Measurements from ENCODE around the gene CCDC97.

The CCDC97 gene

GRCh38 chr19:41295499-41295898 is 14.5 kb upstream of the CCDC97 start:
- Histone ChIP-seq H3K27me3 (no peaks in the 10 kb centered on the region), H3K36me3 (peaks cover 97% of the 10 kb centered on the region), H3K4me1 (ENCODE audit: control insufficient read depth in 1 of 2, insufficient read depth in 1 of 2, low read depth in 1 of 2, low read length in 1 of 2) (peaks cover 0 to 3% of the 10 kb centered on the region in 2 experiments), H3K4me3 (ENCODE audit: low read depth in 1 of 2, low read length in 1 of 2) (no peak overlapping the region), H3K9me3 (no peaks in the 10 kb centered on the region), H3K27ac (no peak overlapping the region)
- no peak for TF ChIP-seq CTCF (IDR thresholded peaks at IDR 0.05)

GRCh38 chr19:41296433-41296871 is 13.5 kb upstream of the CCDC97 start:
- no peaks in the 10 kb centered on the region for H3K27me3 ChIP-seq
- no peaks in the 10 kb centered on the region for H3K9me3 ChIP-seq
- peaks cover 0 to 3% of the 10 kb centered on the region in 2 experiments for H3K4me1 ChIP-seq (ENCODE audit: control insufficient read depth in 1 of 2, insufficient read depth in 1 of 2, low read depth in 1 of 2, low read length in 1 of 2)
- peaks cover 96% of the 10 kb centered on the region for H3K36me3 ChIP-seq
- no peak for TF ChIP-seq CTCF (IDR thresholded peaks at IDR 0.05)
- H3K4me3 ChIP-seq (ENCODE audit: low read depth in 1 of 2, low read length in 1 of 2): no peak overlapping the region
- peak overlapping the region; percentile 44 for H3K27ac ChIP-seq

- Histone ChIP-seq H3K9me3 (no peaks in the 10 kb centered on the region), H3K4me1 (ENCODE audit: control insufficient read depth in 1 of 2, insufficient read depth in 1 of 2, low read depth in 1 of 2, low read length in 1 of 2) (peaks cover 6 to 10% of the 10 kb centered on the region in 2 experiments), H3K36me3 (peaks cover 91% of the 10 kb centered on the region), H3K4me3 (ENCODE audit: low read depth in 1 of 2, low read length in 1 of 2) (no peak overlapping the region), H3K27me3 (no peaks in the 10 kb centered on the region), H3K27ac (peak overlapping the region; percentile 44)
- TF ChIP-seq CTCF (IDR thresholded peaks at IDR 0.05): no peak
Measured at GRCh38 chr19:41297628-41298347, 12.2 kb upstream of the CCDC97 start.

GRCh38 chr19:41298348-41298964 is 11.5 kb upstream of the CCDC97 start:
- H3K9me3 ChIP-seq: no peaks in the 10 kb centered on the region
- TF ChIP-seq CTCF (IDR thresholded peaks at IDR 0.05): no peak
- H3K27ac ChIP-seq: peak overlapping the region; percentile 44
- H3K27me3 ChIP-seq: no peaks in the 10 kb centered on the region
- H3K4me3 ChIP-seq (ENCODE audit: low read depth in 1 of 2, low read length in 1 of 2): no peak overlapping the region
- H3K36me3 ChIP-seq: peaks cover 90% of the 10 kb centered on the region
- peaks cover 10 to 13% of the 10 kb centered on the region in 2 experiments for H3K4me1 ChIP-seq (ENCODE audit: control insufficient read depth in 1 of 2, insufficient read depth in 1 of 2, low read depth in 1 of 2, low read length in 1 of 2)

GRCh38 chr19:41299046-41299754 is 10.8 kb upstream of the CCDC97 start:
- Histone ChIP-seq H3K4me3 (ENCODE audit: low read depth in 1 of 2, low read length in 1 of 2) (no peak overlapping the region), H3K4me1 (ENCODE audit: control insufficient read depth in 1 of 2, insufficient read depth in 1 of 2, low read depth in 1 of 2, low read length in 1 of 2) (peaks cover 10 to 13% of the 10 kb centered on the region in 2 experiments)

More at GRCh38 chr19:41299046-41299754, 10.8 kb upstream of the CCDC97 start:
- H3K36me3 ChIP-seq: peaks cover 90% of the 10 kb centered on the region
- H3K27ac ChIP-seq: no peak overlapping the region
- TF ChIP-seq CTCF (IDR thresholded peaks at IDR 0.05): no peak
- no peaks in the 10 kb centered on the region for H3K27me3 ChIP-seq
- no peaks in the 10 kb centered on the region for H3K9me3 ChIP-seq
